Measurements from ENCODE around the gene CASTOR2. TPM values are rescaled to one million over a fixed set of nuclear protein-coding genes. Genes with fewer than 3 reads are reported as not detected.
"Not testable (repeated sequence)": the region's sequence is repeated elsewhere in the genome, so short reads cannot be mapped to it uniquely, and the experiment has no call there.

The CASTOR2 gene
- total and polyA plus RNA-seq, 7 experiments from 2014 or later, result 0.46 to 5.1 (median 3.3) TPM

DNA sequence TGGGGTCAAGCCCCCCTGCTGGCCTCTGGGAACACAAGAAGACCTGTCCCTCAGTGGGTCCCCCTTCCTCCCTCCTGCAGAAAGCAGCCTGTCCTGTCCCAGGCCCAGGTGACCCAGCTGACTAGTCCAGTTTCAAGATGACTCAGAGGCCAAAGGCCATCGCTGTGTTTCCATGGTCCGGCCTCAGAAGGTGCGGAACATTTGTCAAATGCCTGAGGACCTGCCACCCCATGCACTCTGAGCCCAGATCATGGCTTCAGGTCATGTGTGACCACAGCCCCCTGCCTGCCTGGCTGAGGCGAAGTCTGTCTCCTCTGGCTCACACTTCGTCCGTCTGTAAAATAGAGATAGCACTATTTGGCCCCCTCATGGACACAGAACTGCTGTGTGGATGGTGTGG, 2.4 kb downstream of the CASTOR2 start:
- H3K27me3 ChIP-seq (ENCODE audit: control insufficient read depth in 2 of 2, insufficient read depth in 2 of 2, low read length in 2 of 2); H3K36me3 ChIP-seq (ENCODE audit: control insufficient read depth in 2 of 3, insufficient read depth in 3 of 3, low read length in 3 of 3); H3K27ac Mint-ChIP-seq; H3K36me3 Mint-ChIP-seq; H3K4me3 ChIP-seq (ENCODE audit: low read length); H3K9me3 ChIP-seq (ENCODE audit: control insufficient read depth in 2 of 3, low read length in 3 of 3); CTCF ChIA-PET; DNase-seq; POLR2A ChIA-PET; H3K4me1 Mint-ChIP-seq; H3K27me3 Mint-ChIP-seq; H3K9me3 Mint-ChIP-seq; intact Hi-C loops (cut with micrococcal nuclease); H3K4me1 ChIP-seq (ENCODE audit: control insufficient read depth in 2 of 2, insufficient read depth in 2 of 2, low read length in 2 of 2); ATAC-seq; H3K27ac ChIP-seq (ENCODE audit: low read depth, low read length): not testable (repeated sequence)
- H3K4me3 Mint-ChIP-seq, result peak overlapping the region in 1 of 10 donors; percentile 16

- DNase-seq; H3K36me3 Mint-ChIP-seq; POLR2A ChIA-PET; H3K36me3 ChIP-seq (ENCODE audit: control insufficient read depth in 2 of 3, insufficient read depth in 3 of 3, low read length in 3 of 3); H3K27me3 Mint-ChIP-seq; CTCF ChIA-PET; intact Hi-C loops (cut with micrococcal nuclease); H3K27me3 ChIP-seq (ENCODE audit: control insufficient read depth in 2 of 2, insufficient read depth in 2 of 2, low read length in 2 of 2); H3K4me1 Mint-ChIP-seq; H3K27ac ChIP-seq (ENCODE audit: low read depth, low read length); H3K4me1 ChIP-seq (ENCODE audit: control insufficient read depth in 2 of 2, insufficient read depth in 2 of 2, low read length in 2 of 2); H3K27ac Mint-ChIP-seq; H3K4me3 ChIP-seq (ENCODE audit: low read length); H3K4me3 Mint-ChIP-seq; H3K9me3 Mint-ChIP-seq; H3K9me3 ChIP-seq (ENCODE audit: control insufficient read depth in 2 of 3, low read length in 3 of 3): not testable (repeated sequence)
- peak; percentile 34 for ATAC-seq
Observed at GRCh38 chr7:74971431-74971830, 6.9 kb downstream of the CASTOR2 start.

GRCh38 chr7:74972377-74972776, 7.9 kb downstream of the CASTOR2 start:
- H3K9me3 ChIP-seq (ENCODE audit: control insufficient read depth in 2 of 3, low read length in 3 of 3); H3K27ac ChIP-seq (ENCODE audit: low read depth, low read length); intact Hi-C loops (cut with micrococcal nuclease); ATAC-seq; H3K27me3 Mint-ChIP-seq; H3K9me3 Mint-ChIP-seq; H3K4me3 ChIP-seq (ENCODE audit: low read length); H3K4me1 Mint-ChIP-seq; POLR2A ChIA-PET; H3K27ac Mint-ChIP-seq; H3K36me3 Mint-ChIP-seq; CTCF ChIA-PET; H3K4me1 ChIP-seq (ENCODE audit: control insufficient read depth in 2 of 2, insufficient read depth in 2 of 2, low read length in 2 of 2); DNase-seq; H3K36me3 ChIP-seq (ENCODE audit: control insufficient read depth in 2 of 3, insufficient read depth in 3 of 3, low read length in 3 of 3); H3K27me3 ChIP-seq (ENCODE audit: control insufficient read depth in 2 of 2, insufficient read depth in 2 of 2, low read length in 2 of 2); H3K4me3 Mint-ChIP-seq: not testable (repeated sequence)

- H3K4me1 ChIP-seq (ENCODE audit: control insufficient read depth in 2 of 2, insufficient read depth in 2 of 2, low read length in 2 of 2); H3K4me3 Mint-ChIP-seq; intact Hi-C loops (cut with micrococcal nuclease); CTCF ChIA-PET; ATAC-seq; POLR2A ChIA-PET; H3K27ac ChIP-seq (ENCODE audit: low read depth, low read length); H3K9me3 ChIP-seq (ENCODE audit: control insufficient read depth in 2 of 3, low read length in 3 of 3); H3K36me3 ChIP-seq (ENCODE audit: control insufficient read depth in 2 of 3, insufficient read depth in 3 of 3, low read length in 3 of 3); H3K27me3 Mint-ChIP-seq; H3K27me3 ChIP-seq (ENCODE audit: control insufficient read depth in 2 of 2, insufficient read depth in 2 of 2, low read length in 2 of 2); DNase-seq; H3K9me3 Mint-ChIP-seq; H3K27ac Mint-ChIP-seq; H3K36me3 Mint-ChIP-seq; H3K4me1 Mint-ChIP-seq; H3K4me3 ChIP-seq (ENCODE audit: low read length): not testable (repeated sequence)
Observed at GRCh38 chr7:74975959-74976358, 11.5 kb downstream of the CASTOR2 start.

- DNase-seq; H3K27me3 ChIP-seq (ENCODE audit: control insufficient read depth in 2 of 2, insufficient read depth in 2 of 2, low read length in 2 of 2); H3K27ac Mint-ChIP-seq; POLR2A ChIA-PET; intact Hi-C loops (cut with micrococcal nuclease); H3K4me1 Mint-ChIP-seq; H3K9me3 Mint-ChIP-seq; H3K36me3 Mint-ChIP-seq; H3K4me1 ChIP-seq (ENCODE audit: control insufficient read depth in 2 of 2, insufficient read depth in 2 of 2, low read length in 2 of 2); H3K27me3 Mint-ChIP-seq; H3K36me3 ChIP-seq (ENCODE audit: control insufficient read depth in 2 of 3, insufficient read depth in 3 of 3, low read length in 3 of 3); CTCF ChIA-PET; H3K9me3 ChIP-seq (ENCODE audit: control insufficient read depth in 2 of 3, low read length in 3 of 3); H3K27ac ChIP-seq (ENCODE audit: low read depth, low read length); H3K4me3 Mint-ChIP-seq; ATAC-seq; H3K4me3 ChIP-seq (ENCODE audit: low read length): not testable (repeated sequence)
Observed at GRCh38 chr7:74977523-74977922, 13.0 kb downstream of the CASTOR2 start.

DNA sequence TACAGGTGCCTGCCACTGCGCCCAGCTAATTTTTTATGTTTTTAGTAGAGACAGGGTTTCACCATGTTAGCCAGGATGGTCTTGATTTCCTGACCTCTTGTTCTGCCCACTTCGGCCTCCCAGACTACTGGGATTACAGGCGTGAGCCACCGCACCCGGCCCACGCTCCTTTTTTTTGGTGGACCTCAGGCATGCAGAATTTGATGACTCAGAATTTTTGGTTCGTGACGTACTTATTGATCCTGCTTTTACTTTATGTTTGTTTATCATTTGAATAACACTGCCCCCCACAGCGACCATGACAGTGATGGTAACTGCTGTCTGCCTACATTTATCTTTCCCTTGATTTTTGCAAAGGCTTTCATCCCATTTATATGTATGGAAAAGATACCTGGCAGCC, 23.9 kb downstream of the CASTOR2 start:
- H3K27me3 ChIP-seq (ENCODE audit: control insufficient read depth in 2 of 2, insufficient read depth in 2 of 2, low read length in 2 of 2); H3K4me1 ChIP-seq (ENCODE audit: control insufficient read depth in 2 of 2, insufficient read depth in 2 of 2, low read length in 2 of 2); CTCF ChIA-PET; H3K4me3 ChIP-seq (ENCODE audit: low read length); H3K4me1 Mint-ChIP-seq; H3K27me3 Mint-ChIP-seq; H3K4me3 Mint-ChIP-seq; DNase-seq; intact Hi-C loops (cut with micrococcal nuclease); POLR2A ChIA-PET; H3K27ac Mint-ChIP-seq; H3K36me3 ChIP-seq (ENCODE audit: control insufficient read depth in 2 of 3, insufficient read depth in 3 of 3, low read length in 3 of 3); H3K9me3 ChIP-seq (ENCODE audit: control insufficient read depth in 2 of 3, low read length in 3 of 3); ATAC-seq; H3K36me3 Mint-ChIP-seq; H3K27ac ChIP-seq (ENCODE audit: low read depth, low read length); H3K9me3 Mint-ChIP-seq: not testable (repeated sequence)

- Mint-ChIP-seq H3K27ac (no peak overlapping the region), H3K36me3 (peaks cover 0 to 3% (median 0%) of the 10 kb centered on the region in 5 donors), H3K4me3 (no peak overlapping the region), H3K4me1 (peaks cover 0 to 2% (median 0%) of the 10 kb centered on the region in 7 donors), H3K27me3 (no peaks in the 10 kb centered on the region), H3K9me3 (peaks cover 0 to under 1% (median 0%) of the 10 kb centered on the region in 11 donors)
- CTCF ChIA-PET, result no interaction called here
- POLR2A ChIA-PET, result no interaction called here
- no peaks in the 10 kb centered on the region for H3K9me3 ChIP-seq (ENCODE audit: control insufficient read depth in 2 of 3, low read length in 3 of 3)
- H3K27ac ChIP-seq (ENCODE audit: low read depth, low read length), result no peak overlapping the region
- ATAC-seq, result no peak
- no peak for DNase-seq
- H3K36me3 ChIP-seq (ENCODE audit: control insufficient read depth in 2 of 3, insufficient read depth in 3 of 3, low read length in 3 of 3), result no peaks in the 10 kb centered on the region
- no peaks in the 10 kb centered on the region for H3K27me3 ChIP-seq (ENCODE audit: control insufficient read depth in 2 of 2, insufficient read depth in 2 of 2, low read length in 2 of 2)
- no peak overlapping the region for H3K4me3 ChIP-seq (ENCODE audit: low read length)
- H3K4me1 ChIP-seq (ENCODE audit: control insufficient read depth in 2 of 2, insufficient read depth in 2 of 2, low read length in 2 of 2), result no peaks in the 10 kb centered on the region
- intact Hi-C loops (cut with micrococcal nuclease), result no loop called here
Observed at GRCh38 chr7:74993121-74993520, 28.6 kb downstream of the CASTOR2 start.
